Neuronal stem cell (in vitro differentiated cells): ENCODE results near the gene AATK.

Experiments used
- DNase-seq: peaks from one replicate; pipeline ENCODE4 v3.0.0-alpha.2; 2013; ENCODE audit warnings: low spot score
- H2AFZ ChIP-seq: one replicate; pipeline ENCODE4 v1.6.1; 2013; ENCODE audit warnings: mild to moderate bottlenecking, low read length, inconsistent platforms
- H2AK5ac ChIP-seq: 2 replicates; pipeline ENCODE4 v1.6.1; 2013; ENCODE audit warnings: low read depth, mild to moderate bottlenecking, inconsistent platforms, low read length, moderate library complexity, mixed read lengths
- H2BK120ac ChIP-seq: 2 replicates; pipeline ENCODE4 v1.6.1; 2013; ENCODE audit warnings: low read depth, mild to moderate bottlenecking, inconsistent platforms, low read length, moderate library complexity, mixed read lengths
- H2BK12ac ChIP-seq: one replicate; pipeline ENCODE4 v1.6.1; 2013; ENCODE audit warnings: low read length, inconsistent platforms
- H2BK15ac ChIP-seq: 2 replicates; pipeline ENCODE4 v1.6.1; 2013; ENCODE audit warnings: mild to moderate bottlenecking, low read length, inconsistent platforms, mixed read lengths
- H2BK5ac ChIP-seq: one replicate; pipeline ENCODE4 v1.6.1; 2013; ENCODE audit warnings: inconsistent platforms, mild to moderate bottlenecking, low read length, moderate library complexity
- H3K14ac ChIP-seq: one replicate; pipeline ENCODE4 v1.6.1; 2013; ENCODE audit warnings: low read length, inconsistent platforms
- H3K18ac ChIP-seq: 2 replicates; pipeline ENCODE4 v1.6.1; 2013; ENCODE audit warnings: low read length, inconsistent platforms
- H3K23ac ChIP-seq: 2 replicates; pipeline ENCODE4 v1.6.1; 2013; ENCODE audit warnings: low read depth, mild to moderate bottlenecking, mixed read lengths, low read length, inconsistent platforms; ENCODE audit not compliant: poor library complexity
- H3K27ac ChIP-seq: replicated peaks from 3 replicates; pipeline ENCODE4 v1.5.1; 2013; ENCODE audit warnings: low read length, inconsistent platforms
- H3K27me3 ChIP-seq, 3 experiments: 2 replicates each; pipeline ENCODE4 v1.6.1; 2013; ENCODE audit warnings: low read length in 3 of 3, mild to moderate bottlenecking in 2 of 3, inconsistent platforms in 1 of 3, low read depth in 1 of 3, mixed read lengths in 1 of 3, moderate library complexity in 1 of 3; ENCODE audit not compliant: control insufficient read depth in 3 of 3, insufficient read depth in 3 of 3
- H3K36me3 ChIP-seq, 2 donors: replicated peaks in 1 of 2; 2 replicates each; pipeline ENCODE4 v1.6.1; 2013; ENCODE audit warnings: low read length in 2 of 2; ENCODE audit not compliant: control insufficient read depth in 2 of 2, insufficient read depth in 2 of 2
- H3K4ac ChIP-seq: 2 replicates; pipeline ENCODE4 v1.6.1; 2013; ENCODE audit warnings: inconsistent platforms, mild to moderate bottlenecking, low read length, moderate library complexity
- H3K4me1 ChIP-seq, 2 donors: 1 replicate in 1 of 2; 2 replicates in 1 of 2; pipeline ENCODE4 v1.6.1; 2013; ENCODE audit warnings: low read length in 2 of 2, low read depth in 1 of 2; ENCODE audit not compliant: control insufficient read depth in 2 of 2, insufficient read depth in 1 of 2
- H3K4me2 ChIP-seq: one replicate; pipeline ENCODE4 v1.6.1; 2013; ENCODE audit warnings: mild to moderate bottlenecking, low read length, inconsistent platforms; ENCODE audit not compliant: insufficient read depth, poor library complexity, severe bottlenecking
- H3K4me3 ChIP-seq, 2 donors: 2 replicates each; pipeline ENCODE4 v1.5.1; 2013; ENCODE audit warnings: low read length in 2 of 2, mild to moderate bottlenecking in 2 of 2, inconsistent platforms in 1 of 2, moderate library complexity in 1 of 2
- H3K79me1 ChIP-seq: one replicate; pipeline ENCODE4 v1.6.1; 2013; ENCODE audit warnings: low read depth, mild to moderate bottlenecking, inconsistent platforms, low read length, moderate library complexity
- H3K9ac ChIP-seq: one replicate; pipeline ENCODE4 v1.6.1; 2013; ENCODE audit warnings: mild to moderate bottlenecking, low read depth, low read length, inconsistent platforms; ENCODE audit not compliant: poor library complexity
- H3K9me3 ChIP-seq, 2 donors: replicated peaks in 1 of 2; 2 replicates each; pipeline versions ENCODE3 to v1.6.1; 2013; ENCODE audit warnings: low read length in 2 of 2, mild to moderate bottlenecking in 2 of 2, inconsistent platforms in 1 of 2, low read depth in 1 of 2, mixed read lengths in 1 of 2, moderate library complexity in 1 of 2; ENCODE audit not compliant: control insufficient read depth in 2 of 2, insufficient read depth in 1 of 2
- H4K8ac ChIP-seq: one replicate; pipeline ENCODE4 v1.6.1; 2013; ENCODE audit warnings: low read depth, mild to moderate bottlenecking, inconsistent platforms, low read length, moderate library complexity
- H4K91ac ChIP-seq: one replicate; pipeline ENCODE4 v1.6.1; 2013; ENCODE audit warnings: low read length, low read depth, mild to moderate bottlenecking, inconsistent platforms; ENCODE audit not compliant: poor library complexity
- WGBS, 2 donors: extraction: QIAGEN DNeasy Blood & Tissue Kit; methylation state at CpG; one replicate each; pipeline ENCODE4 v1.1.7; 2013; ENCODE audit warnings: missing lambda C conversion rate in 2 of 2, mixed read lengths in 1 of 2; ENCODE audit not compliant: insufficient read length in 2 of 2, insufficient replicate concordance in 1 of 2; ENCODE audit errors: extremely low coverage in 2 of 2; 5-methylcytosine and 5-hydroxymethylcytosine counted together

AATK gene

GRCh38 chr17:81161536-81161935, 4.5 kb downstream of the AATK start:
- H2BK5ac ChIP-seq: no peak overlapping the region
- H3K9ac ChIP-seq: no peak overlapping the region
- H3K36me3 ChIP-seq: no peaks in the 10 kb centered on the region
- no peak overlapping the region for H3K23ac ChIP-seq
- H2BK12ac ChIP-seq: no peak overlapping the region
- no peak overlapping the region for H3K27ac ChIP-seq
- H2AFZ ChIP-seq: no peak overlapping the region
- no peak for DNase-seq
- peak overlapping the region; percentile 37 for H2BK15ac ChIP-seq
- peaks cover 0 to 15% (median 2%) of the 10 kb centered on the region in 3 experiments for H3K27me3 ChIP-seq
- H3K9me3 ChIP-seq: no peaks in the 10 kb centered on the region
- no peak overlapping the region for H3K18ac ChIP-seq
- H2AK5ac ChIP-seq: no peak overlapping the region
- peaks cover 10 to 16% of the 10 kb centered on the region in 2 donors for H3K4me1 ChIP-seq
- peaks cover 4% of the 10 kb centered on the region for H3K79me1 ChIP-seq
- no CpG with 5 or more reads among the region's 15 CpGs for WGBS, 2 donors
- H4K91ac ChIP-seq: no peak overlapping the region
- no peak overlapping the region for H3K4me3 ChIP-seq
- no peak overlapping the region for H4K8ac ChIP-seq
- no peak overlapping the region for H3K4ac ChIP-seq
- no peak overlapping the region for H3K4me2 ChIP-seq
- no peak overlapping the region for H3K14ac ChIP-seq
- H2BK120ac ChIP-seq: no peak overlapping the region

- H2AK5ac ChIP-seq: peak overlapping the region; percentile 46
- peak overlapping the region; percentile 58 for H2BK15ac ChIP-seq
- peak overlapping the region; percentile 21 for H3K14ac ChIP-seq
- H3K4me2 ChIP-seq: no peak overlapping the region
- peaks cover 0 to 15% (median 2%) of the 10 kb centered on the region in 3 experiments for H3K27me3 ChIP-seq
- peaks cover 8 to 14% of the 10 kb centered on the region in 2 donors for H3K4me1 ChIP-seq
- H3K27ac ChIP-seq: no peak overlapping the region
- WGBS, 2 donors: no CpG with 5 or more reads among the region's 32 CpGs
- no peak overlapping the region for H3K4me3 ChIP-seq
- peaks cover 4% of the 10 kb centered on the region for H3K79me1 ChIP-seq
- no peak overlapping the region for H2BK12ac ChIP-seq
- H3K23ac ChIP-seq: peak overlapping the region; percentile 43
- H4K8ac ChIP-seq: no peak overlapping the region
- H3K9me3 ChIP-seq: no peaks in the 10 kb centered on the region
- H3K4ac ChIP-seq: peak overlapping the region; percentile 23
- no peak overlapping the region for H4K91ac ChIP-seq
- H2BK120ac ChIP-seq: no peak overlapping the region
- no peaks in the 10 kb centered on the region for H3K36me3 ChIP-seq
- H3K9ac ChIP-seq: no peak overlapping the region
- no peak for DNase-seq
- no peak overlapping the region for H2AFZ ChIP-seq
- peak overlapping the region; percentile 57 for H3K18ac ChIP-seq
- H2BK5ac ChIP-seq: no peak overlapping the region
These were observed 5.1 kb downstream of the AATK start for GRCh38 chr17:81160747-81161453.

- Histone ChIP-seq H3K36me3 (no peaks in the 10 kb centered on the region), H3K4me3 (no peak overlapping the region), H3K79me1 (peaks cover 4% of the 10 kb centered on the region), H2BK15ac (no peak overlapping the region), H2AK5ac (peak overlapping the region; percentile 46), H2BK12ac (no peak overlapping the region), H3K9me3 (no peaks in the 10 kb centered on the region), H4K91ac (no peak overlapping the region), H3K4me1 (peaks cover 6 to 9% of the 10 kb centered on the region in 2 donors), H3K4ac (no peak overlapping the region), H3K27me3 (peaks cover 0 to 12% (median 2%) of the 10 kb centered on the region in 3 experiments), H4K8ac (no peak overlapping the region), H3K27ac (no peak overlapping the region), H2AFZ (no peak overlapping the region), H3K14ac (peak overlapping the region; percentile 21), H2BK5ac (no peak overlapping the region), H3K18ac (peak overlapping the region; percentile 57), H3K23ac (no peak overlapping the region), H3K9ac (no peak overlapping the region), H2BK120ac (no peak overlapping the region), H3K4me2 (no peak overlapping the region)
- no CpG with 5 or more reads among the region's 28 CpGs for WGBS, 2 donors
- no peak for DNase-seq
These were observed 5.7 kb downstream of the AATK start for GRCh38 chr17:81160306-81160705.

GRCh38 chr17:81159611-81160265, 6.3 kb downstream of the AATK start:
- Histone ChIP-seq H2AFZ (no peak overlapping the region), H3K9ac (peak overlapping the region; percentile 60), H2BK15ac (no peak overlapping the region), H3K27me3 (peaks cover 0 to 7% (median 0%) of the 10 kb centered on the region in 3 experiments), H3K27ac (no peak overlapping the region), H3K9me3 (no peaks in the 10 kb centered on the region), H3K4ac (no peak overlapping the region), H2AK5ac (peak overlapping the region; percentile 56), H3K79me1 (peaks cover 2% of the 10 kb centered on the region), H3K18ac (peak overlapping the region; percentile 38), H2BK120ac (no peak overlapping the region), H3K14ac (peak overlapping the region; percentile 82), H4K8ac (no peak overlapping the region), H2BK12ac (peak overlapping the region; percentile 58), H2BK5ac (no peak overlapping the region), H3K4me3 (no peak overlapping the region), H3K36me3 (no peaks in the 10 kb centered on the region), H3K4me2 (no peak overlapping the region), H3K23ac (peak overlapping the region; percentile 31), H4K91ac (peak overlapping the region; percentile 30), H3K4me1 (peaks cover under 1 to 4% of the 10 kb centered on the region in 2 donors)
- no CpG with 5 or more reads among the region's 25 CpGs for WGBS, 2 donors
- no peak for DNase-seq
